GM23338 (cell line): ENCODE measurements around the gene ERGIC2. TPM values are rescaled to one million over a fixed set of nuclear protein-coding genes. Genes with fewer than 3 reads are reported as not detected.

Source experiments
- ATAC-seq: fragments of 200-7000 bp; cut with Tn5 transposase; 3 replicates; pipeline ENCODE4 v1.9.1; 2020
- DNase-seq: peaks from one replicate; pipeline ENCODE4 v3.0.0-alpha.2; 2015; ENCODE audit warnings: low spot score
- H2AFZ ChIP-seq: fragments of 200-600 bp; sonication (generic); 2 replicates; pipeline ENCODE4 v1.8.0; 2016; ENCODE audit warnings: antibody characterized with exemption, mild to moderate bottlenecking, moderate library complexity
- H3F3A ChIP-seq: fragments of 200-600 bp; sonication (generic); replicated peaks from 2 replicates; pipeline ENCODE4 v1.8.0; 2017; ENCODE audit warnings: antibody characterized with exemption, mixed run types, low read depth
- H3K27ac ChIP-seq: fragments of 200-600 bp; sonication (generic); 2 replicates; pipeline ENCODE4 v1.6.1; 2016; ENCODE audit warnings: low read depth
- H3K27me3 ChIP-seq: fragments of 200-600 bp; sonication (generic); 2 replicates; pipeline ENCODE4 v1.8.0; 2016; ENCODE audit warnings: mild to moderate bottlenecking, mixed run types, moderate library complexity; ENCODE audit not compliant: insufficient read depth
- H3K36me3 ChIP-seq: fragments of 200-600 bp; sonication (generic); 2 replicates; pipeline ENCODE4 v1.8.0; 2016; ENCODE audit warnings: mild to moderate bottlenecking; ENCODE audit not compliant: insufficient read depth
- H3K4me1 ChIP-seq: fragments of 200-600 bp; sonication (generic); 2 replicates; pipeline ENCODE4 v1.8.0; 2016; ENCODE audit warnings: mild to moderate bottlenecking, moderate library complexity; ENCODE audit not compliant: insufficient read depth
- H3K4me2 ChIP-seq: fragments of 200-600 bp; sonication (generic); 2 replicates; pipeline ENCODE4 v1.7.1; 2017; ENCODE audit warnings: mixed run types
- H3K4me3 ChIP-seq: fragments of 200-600 bp; sonication (generic); 2 replicates; pipeline ENCODE4 v1.6.1; 2016; ENCODE audit warnings: mixed run types
- H3K79me2 ChIP-seq: fragments of 200-600 bp; sonication (generic); replicated peaks from 2 replicates; pipeline ENCODE4 v1.8.0; 2017; ENCODE audit warnings: mild to moderate bottlenecking; ENCODE audit not compliant: insufficient read depth
- H3K9me2 ChIP-seq: fragments of 200-600 bp; sonication (generic); 2 replicates; pipeline ENCODE4 v1.8.0; 2017; ENCODE audit not compliant: insufficient read depth
- H4K20me1 ChIP-seq: fragments of 200-600 bp; sonication (generic); replicated peaks from 2 replicates; pipeline ENCODE4 v1.8.0; 2017; ENCODE audit warnings: mild to moderate bottlenecking; ENCODE audit not compliant: insufficient read depth
- H3K27ac Mint-ChIP-seq: 2 replicates; pipeline ENCODE4 v1.8.0; 2020; ENCODE audit warnings: inconsistent platforms, mild to moderate bottlenecking, moderate library complexity, mixed read lengths
- H3K27me3 Mint-ChIP-seq: 3 replicates; pipeline ENCODE4 v1.8.0; 2022; ENCODE audit warnings: low read depth, mild to moderate bottlenecking, moderate library complexity, mixed read lengths, inconsistent platforms; ENCODE audit not compliant: insufficient read depth, poor library complexity
- H3K36me3 Mint-ChIP-seq: 3 replicates; pipeline ENCODE4 v1.8.0; 2021; ENCODE audit warnings: low read depth, mild to moderate bottlenecking, inconsistent platforms, moderate library complexity, mixed read lengths
- H3K4me1 Mint-ChIP-seq: 3 replicates; pipeline ENCODE4 v1.8.0; 2020; ENCODE audit warnings: mild to moderate bottlenecking, inconsistent platforms, mixed read lengths
- H3K4me3 Mint-ChIP-seq: 3 replicates; pipeline ENCODE4 v1.8.0; 2021; ENCODE audit warnings: moderate library complexity, mild to moderate bottlenecking, inconsistent platforms, mixed read lengths
- H3K9me3 Mint-ChIP-seq: 3 replicates; pipeline ENCODE4 v1.8.0; 2020; ENCODE audit warnings: moderate library complexity, mild to moderate bottlenecking, inconsistent platforms, mixed read lengths
- CREB1 ChIP-seq: fragments of 250-450 bp; sonication (Bioruptor Pico); IDR thresholded peaks from 2 replicates; pipeline ENCODE4 v1.5.0; 2020; ENCODE audit warnings: low read depth, mild to moderate bottlenecking, moderate library complexity
- EZH2 ChIP-seq: fragments of 200-600 bp; sonication (generic); IDR thresholded peaks from one replicate; pipeline ENCODE4 v1.8.0; 2017; ENCODE audit warnings: antibody characterized with exemption, mild to moderate bottlenecking, low read depth; ENCODE audit not compliant: unreplicated experiment
- EZH2phosphoT487 ChIP-seq: fragments of 200-600 bp; sonication (generic); IDR thresholded peaks from one replicate; pipeline ENCODE4 v1.8.1; 2018; ENCODE audit warnings: antibody characterized with exemption; ENCODE audit not compliant: unreplicated experiment
- JUNB ChIP-seq: IDR thresholded peaks from one replicate; pipeline ENCODE4 v1.6.1; 2016; ENCODE audit warnings: antibody characterized with exemption; ENCODE audit not compliant: unreplicated experiment
- STAT1 ChIP-seq: IDR thresholded peaks from one replicate; pipeline ENCODE4 v1.6.1; 2016; ENCODE audit warnings: antibody characterized with exemption; ENCODE audit not compliant: unreplicated experiment
- ZNF331 ChIP-seq: fragments of 250-450 bp; sonication (Bioruptor Pico); IDR thresholded peaks from 2 replicates; pipeline ENCODE4 v1.5.0; 2020; ENCODE audit warnings: low read depth, mild to moderate bottlenecking, moderate library complexity
- polyA plus RNA-seq: library from polyadenylated mRNA; unstranded; fragments of >200 nt; fragmentation: Nextera tagmentation; extraction: Ambion mirVana; gene quantifications from 2 replicates; pipeline ENCODE4 v1.2.1, GENCODE V29; 2016
- total RNA-seq: library from RNA; depleted of rRNA; stranded (reverse); fragments of >200 nt; shearing (Covaris generic); gene quantifications from 2 replicates; pipeline ENCODE4 v1.2.3, GENCODE V29; 2014
- TF ChIP-seq, protein P1 (sequence below): IDR thresholded peaks from 2 replicates; pipeline ENCODE4 v1.6.1; 2016; ENCODE audit warnings: antibody characterized with exemption
- TF ChIP-seq, protein P2 (sequence below): IDR thresholded peaks from one replicate; pipeline ENCODE4 v1.6.1; 2018; ENCODE audit warnings: antibody characterized with exemption; ENCODE audit not compliant: unreplicated experiment

The ERGIC2 gene
- total and polyA plus RNA-seq, 2 experiments from 2014 or later, result 77.1 to 107 TPM

DNA sequence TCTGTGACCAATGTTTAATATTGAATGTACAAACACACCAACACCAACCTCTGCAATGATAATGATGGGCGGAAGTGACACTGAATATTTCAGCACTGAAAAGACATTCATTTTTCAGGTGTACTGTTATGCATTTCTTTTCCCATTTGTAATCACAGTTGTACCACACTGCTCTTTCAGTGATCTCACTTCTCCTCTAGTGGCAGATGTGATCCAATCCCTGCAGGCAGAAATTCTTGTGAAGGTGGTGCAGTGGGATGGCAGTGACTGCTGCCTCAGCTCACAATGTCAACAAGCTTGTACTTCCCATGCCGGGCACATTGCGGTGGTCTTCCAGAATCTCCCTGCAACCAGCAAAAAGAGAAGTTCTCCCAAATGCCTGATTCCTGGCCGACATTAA is 23.0 kb upstream of the ERGIC2 start (continued):
- TF ChIP-seq EZH2 (no peak), STAT1 (no peak), ZNF331 (no peak)
- TF ChIP-seq, protein P1, sequence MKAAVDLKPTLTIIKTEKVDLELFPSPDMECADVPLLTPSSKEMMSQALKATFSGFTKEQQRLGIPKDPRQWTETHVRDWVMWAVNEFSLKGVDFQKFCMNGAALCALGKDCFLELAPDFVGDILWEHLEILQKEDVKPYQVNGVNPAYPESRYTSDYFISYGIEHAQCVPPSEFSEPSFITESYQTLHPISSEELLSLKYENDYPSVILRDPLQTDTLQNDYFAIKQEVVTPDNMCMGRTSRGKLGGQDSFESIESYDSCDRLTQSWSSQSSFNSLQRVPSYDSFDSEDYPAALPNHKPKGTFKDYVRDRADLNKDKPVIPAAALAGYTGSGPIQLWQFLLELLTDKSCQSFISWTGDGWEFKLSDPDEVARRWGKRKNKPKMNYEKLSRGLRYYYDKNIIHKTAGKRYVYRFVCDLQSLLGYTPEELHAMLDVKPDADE, result no peak

DNA sequence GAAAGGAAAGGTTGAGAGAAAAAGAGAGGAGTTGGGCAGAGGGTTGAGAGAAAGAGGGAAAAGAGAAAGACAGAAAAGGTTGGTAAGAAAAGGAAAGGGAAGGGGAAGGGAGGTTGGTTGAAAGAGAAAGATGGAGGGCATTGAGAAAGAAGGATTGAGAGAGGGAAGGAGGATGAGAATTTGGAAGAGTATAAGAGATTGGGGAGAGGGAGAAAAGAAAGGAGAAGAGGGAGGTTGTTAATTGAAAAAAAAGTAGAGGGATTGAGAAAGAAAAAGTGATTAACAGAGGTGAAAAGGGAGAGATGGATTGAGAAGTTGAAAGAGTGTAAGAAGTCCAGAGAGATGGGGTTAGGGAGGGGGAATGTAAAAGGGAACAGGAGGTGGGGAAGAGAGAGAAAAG is 21.5 kb upstream of the ERGIC2 start:
- no peaks in the 10 kb centered on the region for H3K9me3 Mint-ChIP-seq
- Histone ChIP-seq H2AFZ (no peak overlapping the region), H4K20me1 (no peaks in the 10 kb centered on the region), H3K4me1 (no peaks in the 10 kb centered on the region), H3K27ac (no peak overlapping the region), H3K79me2 (no peaks in the 10 kb centered on the region), H3F3A (no peaks in the 10 kb centered on the region), H3K36me3 (no peaks in the 10 kb centered on the region), H3K4me2 (no peak overlapping the region), H3K9me2 (no peaks in the 10 kb centered on the region), H3K27me3 (no peaks in the 10 kb centered on the region), H3K4me3 (no peak overlapping the region)
- H3K36me3 Mint-ChIP-seq, result no peaks in the 10 kb centered on the region
- ATAC-seq (no peak), DNase-seq (no peak)
- no peak overlapping the region for H3K4me3 Mint-ChIP-seq
- peaks cover 2% of the 10 kb centered on the region for H3K27me3 Mint-ChIP-seq
- no peak overlapping the region for H3K27ac Mint-ChIP-seq
- no peak for TF ChIP-seq JUNB
- H3K4me1 Mint-ChIP-seq, result no peaks in the 10 kb centered on the region

DNA sequence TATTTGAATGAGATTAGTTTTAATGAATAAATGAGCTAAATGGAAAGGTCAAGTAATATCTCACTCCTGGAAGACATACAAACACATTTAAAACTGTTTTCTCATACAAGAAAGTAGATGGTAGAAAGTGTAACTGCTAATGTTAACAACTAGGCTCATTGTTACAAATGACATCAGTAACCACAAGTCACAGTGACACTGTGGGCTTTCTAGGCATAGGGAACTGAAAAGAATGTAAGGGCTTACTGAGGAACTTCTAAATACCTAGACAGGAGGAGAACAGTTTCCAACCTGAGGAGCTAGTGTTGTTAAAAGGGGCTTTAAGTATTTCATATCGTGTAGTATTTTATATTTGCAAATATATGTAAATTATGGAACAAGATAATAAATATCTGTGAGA is 17.5 kb upstream of the ERGIC2 start:
- Mint-ChIP-seq H3K27me3 (peaks cover 2% of the 10 kb centered on the region), H3K9me3 (no peaks in the 10 kb centered on the region), H3K27ac (no peak overlapping the region), H3K4me3 (no peak overlapping the region), H3K36me3 (no peaks in the 10 kb centered on the region), H3K4me1 (no peaks in the 10 kb centered on the region)
- no peaks in the 10 kb centered on the region for H3K27me3 ChIP-seq
- no peak overlapping the region for H2AFZ ChIP-seq
- no peaks in the 10 kb centered on the region for H3K4me1 ChIP-seq
- H3K79me2 ChIP-seq, result no peaks in the 10 kb centered on the region
- DNase-seq (no peak), ATAC-seq (no peak)
- H3K9me2 ChIP-seq, result no peaks in the 10 kb centered on the region
- no peak overlapping the region for H3K4me3 ChIP-seq
- no peak overlapping the region for H3K4me2 ChIP-seq
- H3K27ac ChIP-seq, result no peak overlapping the region
- TF ChIP-seq STAT1 (no peak), CREB1 (CRISPR knock-in tag) (no peak), EZH2phosphoT487 (no peak)
- no peaks in the 10 kb centered on the region for H3F3A ChIP-seq
- no peaks in the 10 kb centered on the region for H3K36me3 ChIP-seq
- no peaks in the 10 kb centered on the region for H4K20me1 ChIP-seq

DNA sequence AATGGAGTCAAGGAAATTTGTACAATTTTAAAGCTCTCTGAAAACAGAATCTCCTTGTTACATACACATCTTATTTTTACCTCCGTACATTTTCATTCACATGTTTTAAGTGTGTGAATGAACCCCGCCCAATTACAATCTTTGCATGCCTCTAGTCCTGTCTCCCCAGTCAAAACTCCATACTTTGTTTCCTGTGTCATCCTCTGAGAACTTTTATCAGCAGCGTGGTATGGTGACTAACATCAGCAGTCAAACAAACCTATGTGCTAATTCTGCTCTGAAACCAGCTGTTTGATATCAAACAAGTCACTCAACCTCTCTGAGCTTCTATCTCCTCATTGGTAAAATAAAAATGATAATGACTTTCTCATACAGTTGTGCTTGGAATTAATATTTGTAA is 15.8 kb upstream of the ERGIC2 start:
- Histone ChIP-seq H2AFZ (no peak overlapping the region), H3K27me3 (no peaks in the 10 kb centered on the region)

More for the DNA sequence above, 15.8 kb upstream of the ERGIC2 start:
- Mint-ChIP-seq H3K9me3 (no peaks in the 10 kb centered on the region), H3K4me1 (no peaks in the 10 kb centered on the region), H3K27me3 (no peaks in the 10 kb centered on the region), H3K27ac (no peak overlapping the region), H3K36me3 (no peaks in the 10 kb centered on the region), H3K4me3 (no peak overlapping the region)
- H3K36me3 ChIP-seq, result no peaks in the 10 kb centered on the region
- no peaks in the 10 kb centered on the region for H3F3A ChIP-seq
- H4K20me1 ChIP-seq, result no peaks in the 10 kb centered on the region
- H3K4me1 ChIP-seq, result no peaks in the 10 kb centered on the region
- H3K4me2 ChIP-seq, result no peak overlapping the region
- no peak overlapping the region for H3K4me3 ChIP-seq
- H3K79me2 ChIP-seq, result no peaks in the 10 kb centered on the region
- no peaks in the 10 kb centered on the region for H3K9me2 ChIP-seq
- no peak for TF ChIP-seq EZH2phosphoT487
- TF ChIP-seq, protein P2, sequence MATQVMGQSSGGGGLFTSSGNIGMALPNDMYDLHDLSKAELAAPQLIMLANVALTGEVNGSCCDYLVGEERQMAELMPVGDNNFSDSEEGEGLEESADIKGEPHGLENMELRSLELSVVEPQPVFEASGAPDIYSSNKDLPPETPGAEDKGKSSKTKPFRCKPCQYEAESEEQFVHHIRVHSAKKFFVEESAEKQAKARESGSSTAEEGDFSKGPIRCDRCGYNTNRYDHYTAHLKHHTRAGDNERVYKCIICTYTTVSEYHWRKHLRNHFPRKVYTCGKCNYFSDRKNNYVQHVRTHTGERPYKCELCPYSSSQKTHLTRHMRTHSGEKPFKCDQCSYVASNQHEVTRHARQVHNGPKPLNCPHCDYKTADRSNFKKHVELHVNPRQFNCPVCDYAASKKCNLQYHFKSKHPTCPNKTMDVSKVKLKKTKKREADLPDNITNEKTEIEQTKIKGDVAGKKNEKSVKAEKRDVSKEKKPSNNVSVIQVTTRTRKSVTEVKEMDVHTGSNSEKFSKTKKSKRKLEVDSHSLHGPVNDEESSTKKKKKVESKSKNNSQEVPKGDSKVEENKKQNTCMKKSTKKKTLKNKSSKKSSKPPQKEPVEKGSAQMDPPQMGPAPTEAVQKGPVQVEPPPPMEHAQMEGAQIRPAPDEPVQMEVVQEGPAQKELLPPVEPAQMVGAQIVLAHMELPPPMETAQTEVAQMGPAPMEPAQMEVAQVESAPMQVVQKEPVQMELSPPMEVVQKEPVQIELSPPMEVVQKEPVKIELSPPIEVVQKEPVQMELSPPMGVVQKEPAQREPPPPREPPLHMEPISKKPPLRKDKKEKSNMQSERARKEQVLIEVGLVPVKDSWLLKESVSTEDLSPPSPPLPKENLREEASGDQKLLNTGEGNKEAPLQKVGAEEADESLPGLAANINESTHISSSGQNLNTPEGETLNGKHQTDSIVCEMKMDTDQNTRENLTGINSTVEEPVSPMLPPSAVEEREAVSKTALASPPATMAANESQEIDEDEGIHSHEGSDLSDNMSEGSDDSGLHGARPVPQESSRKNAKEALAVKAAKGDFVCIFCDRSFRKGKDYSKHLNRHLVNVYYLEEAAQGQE, result no peak
- no peak for TF ChIP-seq EZH2
- H3K27ac ChIP-seq, result no peak overlapping the region
- DNase-seq, result no peak
- no peak for ATAC-seq
